ENCODE measurements around the gene UBXN1. TPM values are rescaled to one million over a fixed set of nuclear protein-coding genes. Genes with fewer than 3 reads are reported as not detected.

Gene UBXN1
- total RNA-seq, 1 experiment from 2014 or later: 144 TPM

- DNase-seq (ENCODE audit: low read depth): no peak
Observed at GRCh38 chr11:62646825-62647608, 31.9 kb downstream of the UBXN1 start.

GRCh38 chr11:62645946-62646824 is 32.7 kb downstream of the UBXN1 start, which contains the start of gene GANAB:
Gene GANAB (minus strand): TSS chr11:62646613. CDS start chr11:62646599, 14 bp downstream.
- peak; percentile 95 for DNase-seq (ENCODE audit: low read depth)

DNA sequence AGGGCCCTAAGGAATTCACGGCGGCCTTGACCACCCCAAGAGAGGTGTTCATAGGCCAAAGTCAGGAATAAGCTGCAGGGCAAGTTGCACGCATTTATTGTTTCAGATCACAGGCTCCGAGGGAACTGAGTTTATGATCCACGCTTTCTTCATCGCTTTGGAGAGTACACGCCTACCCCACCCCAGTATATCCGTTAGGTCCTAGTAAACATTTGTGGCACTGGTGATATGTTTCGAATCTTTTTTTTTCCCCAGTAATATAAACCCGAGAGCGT is 33.3 kb downstream of the UBXN1 start:
- no peak for DNase-seq (ENCODE audit: low read depth)

DNA sequence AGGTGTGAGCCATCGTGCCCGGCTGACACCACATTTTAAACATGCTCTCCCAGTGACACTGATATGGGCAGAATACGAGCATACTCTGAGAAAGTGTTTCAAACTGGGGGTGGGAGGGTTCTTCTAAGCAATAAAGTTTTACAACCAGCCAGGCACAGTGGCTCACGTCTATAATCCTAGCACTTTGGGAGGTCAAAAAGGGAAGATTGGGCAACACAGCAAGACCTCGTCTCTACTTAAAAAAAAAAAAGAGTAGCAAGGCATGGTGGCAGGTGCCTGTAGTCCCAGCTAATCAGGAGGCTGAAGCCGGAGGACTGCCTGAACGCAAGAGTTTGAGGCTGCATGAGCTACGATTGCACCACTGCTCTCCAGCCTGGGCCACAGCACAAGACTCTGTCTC is 34.7 kb downstream of the UBXN1 start:
- no peak for DNase-seq (ENCODE audit: low read depth)

- DNase-seq (ENCODE audit: low read depth): no peak
Observed at GRCh38 chr11:62632492-62632891, 46.4 kb downstream of the UBXN1 start.

- DNase-seq (ENCODE audit: low read depth): no peak
Observed at GRCh38 chr11:62627713-62628112, 51.2 kb downstream of the UBXN1 start.

Small RNA genes within 50 kb of the gene (small RNA-seq; reads per million reads assigned to genes)
- not detected for gene SNORA57

Other genes starting within 250 kb of the UBXN1 start
- 184 and 193 TPM in 2 replicates for gene AHNAK, start 132.3 kb downstream of the UBXN1 start, total RNA-seq (2014; rRNA removed; shearing (Covaris generic))
- 1,970 and 1,995 TPM in 2 replicates for gene EEF1G, start 105.2 kb downstream of the UBXN1 start, total RNA-seq (2014; rRNA removed; shearing (Covaris generic))
- gene TUT1, start 87.5 kb downstream of the UBXN1 start, total RNA-seq (2014; rRNA removed; shearing (Covaris generic)): 19.6 and 21.0 TPM in 2 replicates
- 179 and 193 TPM in 2 replicates for gene MTA2, start 77.2 kb downstream of the UBXN1 start, total RNA-seq (2014; rRNA removed; shearing (Covaris generic))
- gene EML3, start 66.3 kb downstream of the UBXN1 start, total RNA-seq (2014; rRNA removed; shearing (Covaris generic)): 27.5 and 28.7 TPM in 2 replicates
- gene ROM1, start 65.8 kb downstream of the UBXN1 start, total RNA-seq (2014; rRNA removed; shearing (Covaris generic)): 3.3 and 7.7 TPM in 2 replicates
- 63.8 and 67.2 TPM in 2 replicates for gene B3GAT3, start 57.1 kb downstream of the UBXN1 start, total RNA-seq (2014; rRNA removed; shearing (Covaris generic))
- 191 and 221 TPM in 2 replicates for gene GANAB, start 32.5 kb downstream of the UBXN1 start, total RNA-seq (2014; rRNA removed; shearing (Covaris generic))
- gene INTS5, start 25.8 kb downstream of the UBXN1 start, total RNA-seq (2014; rRNA removed; shearing (Covaris generic)): 33.8 and 41.9 TPM in 2 replicates
- gene C11orf98, start 13.9 kb downstream of the UBXN1 start, total RNA-seq (2014; rRNA removed; shearing (Covaris generic)): 239 and 266 TPM in 2 replicates
- gene CSKMT, start 13.8 kb downstream of the UBXN1 start, total RNA-seq (2014; rRNA removed; shearing (Covaris generic)): 31.0 and 33.5 TPM in 2 replicates
- gene UQCC3, start 7.4 kb downstream of the UBXN1 start, total RNA-seq (2014; rRNA removed; shearing (Covaris generic)): 28.6 and 38.0 TPM in 2 replicates
- gene LBHD1, start 6.8 kb downstream of the UBXN1 start, total RNA-seq (2014; rRNA removed; shearing (Covaris generic)): 4.8 and 6.6 TPM in 2 replicates
- gene LRRN4CL, start 10.5 kb upstream of the UBXN1 start, total RNA-seq (2014; rRNA removed; shearing (Covaris generic)): 0.13 and 0.20 TPM in 2 replicates
- gene BSCL2, start 28.4 kb upstream of the UBXN1 start, total RNA-seq (2014; rRNA removed; shearing (Covaris generic)): 18.8 and 19.2 TPM in 2 replicates
- gene GNG3, start 28.6 kb upstream of the UBXN1 start, total RNA-seq (2014; rRNA removed; shearing (Covaris generic)): not detected in 2 replicates
- gene HNRNPUL2, start 48.4 kb upstream of the UBXN1 start, total RNA-seq (2014; rRNA removed; shearing (Covaris generic)): 4.1 and 9.3 TPM in 2 replicates
- gene TTC9C, start 49.4 kb upstream of the UBXN1 start, total RNA-seq (2014; rRNA removed; shearing (Covaris generic)): 55.6 and 67.9 TPM in 2 replicates
- gene ZBTB3, start 75.1 kb upstream of the UBXN1 start, total RNA-seq (2014; rRNA removed; shearing (Covaris generic)): 9.2 and 9.8 TPM in 2 replicates
- 92.6 and 143 TPM in 2 replicates for gene POLR2G, start 82.5 kb upstream of the UBXN1 start, total RNA-seq (2014; rRNA removed; shearing (Covaris generic))
- gene TAF6L, start 92.3 kb upstream of the UBXN1 start, total RNA-seq (2014; rRNA removed; shearing (Covaris generic)): 27.0 and 29.2 TPM in 2 replicates
- 112 and 181 TPM in 2 replicates for gene TMEM179B, start 108.3 kb upstream of the UBXN1 start, total RNA-seq (2014; rRNA removed; shearing (Covaris generic))
- gene TMEM223, start 112.9 kb upstream of the UBXN1 start, total RNA-seq (2014; rRNA removed; shearing (Covaris generic)): 46.4 and 47.4 TPM in 2 replicates
- gene NXF1, start 126.4 kb upstream of the UBXN1 start, total RNA-seq (2014; rRNA removed; shearing (Covaris generic)): 27.4 and 46.3 TPM in 2 replicates
- 32.8 and 34.0 TPM in 2 replicates for gene STX5, start 153.0 kb upstream of the UBXN1 start, total RNA-seq (2014; rRNA removed; shearing (Covaris generic))
- 0.66 TPM in 1 of 2 replicates, not detected in the other for gene TEX54, start 153.8 kb upstream of the UBXN1 start, total RNA-seq (2014; rRNA removed; shearing (Covaris generic))
- 145 and 176 TPM in 2 replicates for gene WDR74, start 160.5 kb upstream of the UBXN1 start, total RNA-seq (2014; rRNA removed; shearing (Covaris generic))
- 275 and 289 TPM in 2 replicates for gene SLC3A2, start 201.8 kb upstream of the UBXN1 start, total RNA-seq (2014; rRNA removed; shearing (Covaris generic))
- gene CHRM1, start 242.3 kb upstream of the UBXN1 start, total RNA-seq (2014; rRNA removed; shearing (Covaris generic)): not detected in 2 replicates

Data from HT1080 (cell line).